HG03135 (cell line): ENCODE data around the gene NUP62.
"Not testable (repeated sequence)": the region's sequence is repeated elsewhere in the genome, so short reads cannot be mapped to it uniquely, and the experiment has no call there.

Experiments
- ATAC-seq: cut with Tn5 transposase; IDR thresholded peaks from one replicate; pipeline ENCODE4 v1.9.1; 2021; ENCODE audit warnings: mild to moderate bottlenecking, moderate library complexity; ENCODE audit not compliant: unreplicated experiment

Gene NUP62

DNA sequence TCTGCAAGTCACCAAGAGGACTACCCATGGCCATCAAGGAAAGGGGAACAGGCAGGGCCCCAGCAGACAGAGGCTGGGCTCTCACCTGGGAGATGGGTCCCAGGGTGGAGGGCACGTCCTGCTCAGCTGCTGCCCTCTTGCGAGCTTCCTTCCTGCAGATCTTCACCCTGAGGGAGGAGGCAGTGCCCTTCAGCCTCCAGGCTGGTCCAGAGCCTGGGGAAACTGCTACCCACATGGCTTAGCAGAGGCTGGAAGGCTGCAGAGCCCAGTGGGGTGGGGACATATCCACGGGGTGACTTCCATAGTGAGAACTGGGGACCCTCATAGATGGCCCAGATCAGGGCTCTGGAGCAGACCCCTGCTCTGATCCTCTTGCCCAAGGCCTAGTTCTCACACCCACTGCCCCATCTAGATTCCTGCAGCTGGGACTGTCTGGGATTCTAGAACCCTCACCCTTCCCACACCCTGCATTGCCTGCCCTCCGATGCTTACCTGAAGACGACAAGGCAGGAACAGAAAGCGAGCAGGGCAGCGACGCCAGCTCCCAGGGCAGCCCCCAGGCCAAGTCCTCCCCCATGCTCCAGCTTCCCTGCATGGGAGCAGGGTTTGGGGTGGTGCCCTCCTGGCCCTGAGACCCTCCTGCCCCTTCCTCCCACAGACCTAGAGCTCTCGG lies 22.6 kb upstream of the NUP62 start:
- ATAC-seq, result no peak

GRCh38 chr19:49950956-49951526 lies 21.7 kb upstream of the NUP62 start:
- ATAC-seq, result no peak

GRCh38 chr19:49950590-49950948 lies 21.3 kb upstream of the NUP62 start:
- no peak for ATAC-seq

GRCh38 chr19:49949742-49950589 lies 20.7 kb upstream of the NUP62 start:
- ATAC-seq, result no peak

DNA sequence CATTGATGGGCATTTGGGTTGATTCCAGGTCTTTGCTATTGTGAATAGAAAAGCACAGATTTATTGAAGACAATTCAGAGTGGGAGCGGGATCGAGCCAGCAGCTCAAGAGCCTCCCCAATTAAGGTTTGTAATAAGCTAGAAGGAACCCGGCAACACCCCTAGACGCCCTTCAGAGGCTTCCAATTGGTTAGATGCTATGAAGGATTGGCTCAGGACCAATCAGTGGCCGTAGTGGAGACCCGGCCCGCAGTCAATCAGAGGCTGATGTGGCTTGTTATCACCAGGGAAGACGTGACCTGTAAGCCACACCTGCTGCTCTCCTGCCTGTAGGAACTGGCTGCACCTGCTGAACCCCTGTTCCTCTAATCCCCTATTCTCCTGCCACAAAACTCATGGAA lies 17.1 kb upstream of the NUP62 start:
- ATAC-seq, result no peak

DNA sequence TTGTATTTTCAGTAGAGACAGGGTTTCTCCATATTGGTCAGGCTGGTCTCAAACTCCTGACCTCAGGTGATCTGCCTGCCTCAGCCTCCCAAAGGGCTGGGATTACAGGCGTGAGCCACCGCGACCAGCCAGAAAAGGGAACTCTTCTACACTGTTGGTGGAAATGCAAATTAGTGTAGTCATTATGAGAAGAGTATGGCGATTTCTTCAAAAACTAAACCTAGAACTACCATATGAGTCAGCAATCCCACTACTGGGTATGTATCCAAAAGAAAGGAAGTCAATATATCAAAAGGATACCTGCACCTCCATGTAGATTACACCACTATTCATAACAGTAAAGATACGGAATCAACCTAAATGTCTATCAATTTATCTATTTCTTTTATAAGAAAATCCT lies 15.3 kb upstream of the NUP62 start:
- not testable (repeated sequence) for ATAC-seq

DNA sequence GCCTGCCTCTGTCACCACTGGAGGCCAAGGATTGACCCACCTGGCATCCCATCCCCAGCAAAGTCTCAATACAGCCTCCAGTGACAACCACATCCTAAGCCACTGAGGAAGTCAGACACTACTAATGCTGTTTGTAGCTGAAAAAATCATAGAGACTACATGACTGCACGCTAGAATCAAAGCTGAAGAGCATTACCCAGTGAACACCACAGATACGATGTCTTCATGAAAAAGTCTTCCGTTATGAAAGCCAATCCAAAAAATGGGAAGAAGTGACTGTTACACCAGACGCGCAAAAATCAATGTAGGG lies 11.1 kb upstream of the NUP62 start:
- no peak for ATAC-seq

DNA sequence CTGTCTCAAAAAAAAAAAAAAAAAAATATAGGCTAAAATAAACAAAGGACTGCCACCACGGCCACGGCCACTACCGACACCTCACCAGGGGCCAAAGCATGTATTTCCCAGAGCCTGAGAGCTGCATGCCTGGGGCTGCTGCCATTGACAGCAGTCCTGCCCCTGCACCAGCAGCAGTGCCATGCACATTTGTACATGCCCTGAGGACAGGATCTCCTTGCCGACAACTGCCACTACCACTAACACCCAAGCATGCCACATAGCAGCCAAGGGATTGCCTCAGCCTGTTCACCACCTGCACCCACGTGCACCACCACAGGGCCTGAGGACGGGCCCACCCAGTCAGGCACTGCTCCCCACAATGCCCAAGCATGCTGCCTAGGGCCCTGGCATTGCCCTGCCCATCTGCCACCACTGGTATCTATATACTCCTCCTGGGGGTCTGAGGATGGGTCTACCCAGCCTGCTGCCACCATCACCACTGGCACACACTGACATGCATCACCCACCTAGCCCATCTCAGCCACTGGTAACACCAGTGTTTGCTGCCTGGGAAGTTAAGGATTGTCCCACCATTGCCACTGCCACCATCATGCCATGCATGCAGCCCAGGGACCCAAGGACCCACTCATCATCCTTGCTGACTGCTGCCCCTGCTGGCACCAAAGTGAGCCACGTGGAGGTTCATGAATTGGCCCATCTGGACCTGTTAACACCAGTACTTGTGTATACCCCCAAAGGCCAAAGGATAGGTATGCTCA lies 10.6 kb upstream of the NUP62 start:
- ATAC-seq, result no peak

DNA sequence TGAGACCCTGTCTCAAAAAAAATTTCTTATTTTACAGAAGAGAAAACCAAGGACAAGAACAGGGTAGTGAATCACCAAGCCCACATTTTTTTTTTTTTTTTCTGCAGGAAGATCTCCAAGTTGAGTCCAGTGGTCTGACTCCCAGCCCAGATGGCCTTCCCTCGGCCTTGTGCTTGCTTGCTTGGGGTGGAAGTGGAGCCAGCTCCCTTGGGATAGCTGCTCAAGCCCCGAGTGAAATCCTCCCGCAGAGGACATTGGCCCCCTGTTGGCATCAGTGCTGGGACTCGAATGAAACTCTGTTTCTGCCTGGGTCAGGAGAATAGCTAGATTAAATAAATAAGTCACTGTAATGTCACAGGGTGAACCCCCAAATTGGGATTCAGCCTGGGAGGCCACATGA lies 9.4 kb upstream of the NUP62 start:
- no peak for ATAC-seq

GRCh38 chr19:49937750-49938381 lies 8.6 kb upstream of the NUP62 start:
- peak; percentile 55 for ATAC-seq

DNA sequence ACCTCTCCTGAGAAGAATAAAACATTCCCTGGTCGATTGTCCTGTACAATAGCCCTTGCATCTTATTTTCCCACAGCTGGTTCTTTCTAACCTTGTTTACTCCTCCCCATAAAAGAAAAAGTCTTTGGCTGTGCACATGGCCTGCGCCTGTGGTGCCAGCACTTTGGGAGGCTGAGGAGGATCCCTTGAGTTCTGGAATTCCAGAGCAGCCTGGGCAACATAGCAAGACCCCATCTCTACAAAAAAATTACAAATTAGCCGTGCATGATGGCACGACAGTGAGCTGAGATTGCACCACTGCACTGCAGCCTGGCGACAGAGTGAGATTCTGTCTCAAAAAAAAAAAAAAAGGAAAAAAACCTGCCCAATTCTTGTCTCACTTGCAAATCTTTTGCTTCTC lies 7.2 kb upstream of the NUP62 start:
- ATAC-seq, result no peak

DNA sequence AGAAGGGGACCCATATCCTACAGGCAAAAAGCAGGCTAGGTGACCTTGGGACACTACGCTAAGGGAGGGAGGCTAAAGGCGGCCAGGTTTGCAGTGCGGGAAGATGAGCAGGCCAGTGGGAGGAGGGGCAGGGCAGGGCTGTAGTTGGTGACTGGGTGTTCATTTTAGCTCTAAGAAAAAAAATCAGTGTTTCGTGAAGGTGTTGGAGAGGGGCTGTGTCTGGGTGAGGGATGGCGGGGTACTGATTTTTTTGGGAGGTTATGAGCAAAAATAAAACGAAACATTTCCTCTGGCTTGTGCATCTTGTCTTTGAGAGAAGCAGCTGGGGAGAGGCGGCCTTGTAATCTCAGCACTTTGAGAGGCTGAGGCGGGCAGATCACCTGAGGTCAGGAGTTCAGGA lies 4.3 kb upstream of the NUP62 start:
- ATAC-seq, result no peak

DNA sequence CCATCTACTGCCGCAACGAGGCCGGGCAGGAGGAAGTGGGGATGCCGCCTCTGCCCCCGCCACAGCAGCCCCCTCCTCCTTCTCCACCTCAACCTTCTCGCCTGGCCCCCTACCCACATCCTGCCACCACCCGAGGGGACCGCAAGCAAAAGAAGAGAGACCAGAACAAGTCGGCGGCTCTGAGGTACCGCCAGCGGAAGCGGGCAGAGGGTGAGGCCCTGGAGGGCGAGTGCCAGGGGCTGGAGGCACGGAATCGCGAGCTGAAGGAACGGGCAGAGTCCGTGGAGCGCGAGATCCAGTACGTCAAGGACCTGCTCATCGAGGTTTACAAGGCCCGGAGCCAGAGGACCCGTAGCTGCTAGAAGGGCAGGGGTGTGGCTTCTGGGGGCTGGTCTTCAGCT lies 3.4 kb upstream of the NUP62 start:
- ATAC-seq, result no peak

- ATAC-seq, result no peak
Observed at GRCh38 chr19:49932041-49932451, 2.7 kb upstream of the NUP62 start.

DNA sequence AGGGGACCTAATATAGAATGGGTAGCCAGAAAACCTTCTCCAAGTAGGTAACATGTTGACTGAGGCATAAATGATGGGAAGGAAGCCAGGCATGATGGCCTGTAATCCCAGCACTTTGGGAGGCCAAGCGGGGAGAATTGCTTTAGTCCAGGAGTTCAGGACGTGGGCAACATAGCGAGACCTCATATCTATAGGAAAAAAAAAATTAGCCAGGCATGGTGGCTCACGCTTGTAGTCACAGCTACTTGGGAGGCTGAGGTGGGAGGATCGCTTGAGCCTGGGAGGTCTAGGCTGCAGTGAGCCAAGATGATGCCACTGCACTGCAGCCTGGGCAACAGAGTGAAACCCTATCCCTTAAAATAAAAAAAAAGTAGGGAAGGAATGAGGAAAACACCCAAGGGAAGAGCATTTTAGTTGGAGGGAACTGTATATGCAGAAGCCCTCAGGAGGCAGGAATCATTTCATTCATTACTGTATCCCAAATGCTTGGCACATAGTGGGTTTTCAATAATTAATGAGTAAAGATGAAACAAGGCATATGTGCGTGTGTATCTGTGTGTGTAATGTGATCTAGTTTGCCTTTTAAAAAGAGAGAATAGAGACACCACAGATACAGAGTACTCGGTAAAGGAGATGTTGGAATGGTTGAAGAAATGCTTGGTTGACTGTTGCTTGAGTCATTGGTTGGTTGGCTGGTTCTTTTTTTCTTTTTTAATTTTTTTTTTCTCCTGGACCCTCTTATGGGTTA lies 2.2 kb upstream of the NUP62 start:
- ATAC-seq, result no peak

DNA sequence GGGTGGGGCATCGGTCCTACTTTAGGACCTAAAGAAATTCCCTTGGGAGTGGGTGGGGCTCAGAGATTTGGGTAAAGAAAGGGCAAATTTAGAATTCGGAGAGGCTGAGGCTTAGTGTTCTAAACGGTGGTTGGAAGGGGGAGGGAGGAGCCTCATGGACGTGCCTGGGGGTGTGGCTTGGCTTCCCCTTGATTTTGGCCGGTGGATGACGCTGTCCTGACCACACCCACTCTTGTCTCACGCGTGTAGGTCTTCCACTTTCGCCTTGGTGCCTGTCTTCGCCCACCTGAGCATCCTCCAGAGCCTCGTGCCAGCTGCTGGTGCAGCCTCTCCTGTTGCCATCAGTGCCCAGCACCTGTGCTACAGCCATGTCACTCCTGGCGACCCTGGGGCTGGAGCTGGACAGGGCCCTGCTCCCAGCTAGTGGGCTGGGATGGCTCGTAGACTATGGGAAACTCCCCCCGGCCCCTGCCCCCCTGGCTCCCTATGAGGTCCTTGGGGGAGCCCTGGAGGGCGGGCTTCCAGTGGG lies 1.2 kb upstream of the NUP62 start:
- no peak for ATAC-seq

- ATAC-seq, result peak; percentile 72
Observed at GRCh38 chr19:49929611-49930482, 543 bp upstream of the NUP62 start.

DNA sequence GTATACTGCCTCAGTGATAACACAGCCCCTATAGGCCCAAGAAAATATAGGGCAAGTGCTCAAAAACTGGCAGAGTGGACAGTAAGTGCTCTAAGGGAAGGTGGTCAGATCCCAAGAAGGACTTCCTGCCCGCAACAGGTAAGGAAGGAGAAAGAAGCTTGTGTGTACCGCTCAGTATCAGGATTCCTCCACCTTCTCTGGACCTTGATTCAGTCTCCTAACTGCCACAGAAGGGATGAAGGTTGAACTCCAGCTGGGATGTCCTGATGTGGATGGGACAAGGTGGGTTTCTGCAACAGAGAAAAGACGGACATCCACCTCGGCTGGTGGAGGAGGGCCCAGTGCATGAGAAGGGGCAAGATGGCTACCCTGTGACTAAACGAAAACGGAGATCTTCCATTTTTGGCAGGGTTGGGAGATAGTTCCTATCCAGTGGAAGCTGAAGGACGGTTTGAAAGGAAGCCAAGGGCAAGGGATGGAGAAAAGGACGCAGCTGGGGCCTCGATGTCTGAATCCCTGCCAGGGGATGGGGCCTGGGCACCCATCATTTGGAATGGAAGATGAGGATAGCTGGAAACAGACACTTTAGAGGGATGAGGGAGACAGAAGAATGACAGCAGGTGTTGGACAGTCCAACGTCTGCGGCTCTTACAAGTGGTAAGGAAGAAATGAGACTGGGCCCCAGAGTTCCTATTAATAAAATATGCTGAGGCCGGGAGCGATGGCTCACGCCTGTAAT lies 1.6 kb downstream of the NUP62 start:
- ATAC-seq, result no peak

- ATAC-seq, result no peak
Observed at GRCh38 chr19:49926515-49926914, 2.8 kb downstream of the NUP62 start.
